HepG2 (cell line): Measurements from ENCODE around the gene RHBDD1. TPM values are rescaled to one million over a fixed set of nuclear protein-coding genes. Genes with fewer than 3 reads are reported as not detected.
A peak's percentile ranks its signal among the peaks of the same experiment; 100 is the strongest.

Source experiments
- FOXJ3 ChIP-seq: sonication (generic); formaldehyde crosslinking; IDR thresholded peaks from 2 replicates; pipeline ENCODE4 v1.4.0; 2020; ENCODE audit warnings: missing genetic modification reagents, mild to moderate bottlenecking, borderline replicate concordance
- HNF1A ChIP-seq, 2 experiments: sonication (generic) in 1 of 2; formaldehyde crosslinking in 1 of 2; IDR thresholded peaks; 2 replicates each; pipeline versions ENCODE4 v1.4.0 to v1.6.1; 2016 to 2020; ENCODE audit warnings: borderline replicate concordance in 1 of 2, low read depth in 1 of 2, mild to moderate bottlenecking in 1 of 2, missing genetic modification reagents in 1 of 2
- MEF2D ChIP-seq: sonication (generic); formaldehyde crosslinking; IDR thresholded peaks from 2 replicates; pipeline ENCODE4 v1.5.1; 2020; ENCODE audit warnings: mild to moderate bottlenecking, missing genetic modification reagents
- MEIS2 ChIP-seq: sonication (generic); formaldehyde crosslinking; IDR thresholded peaks from 2 replicates; pipeline ENCODE4 v1.9.0; 2021; ENCODE audit warnings: mild to moderate bottlenecking, missing genetic modification reagents
- NFYB ChIP-seq: sonication (generic); formaldehyde crosslinking; IDR thresholded peaks from 2 replicates; pipeline ENCODE4 v1.4.0; 2020; ENCODE audit warnings: missing genetic modification reagents
- PHB2 ChIP-seq: fragments of 450-650 bp; IDR thresholded peaks from 2 replicates; pipeline ENCODE4 v1.6.1; 2018; ENCODE audit not compliant: partially characterized antibody
- SSRP1 ChIP-seq: IDR thresholded peaks from 2 replicates; pipeline ENCODE4 v1.6.1; 2016; ENCODE audit warnings: control low read depth
- SYNCRIP ChIP-seq: fragments of 200-400 bp; formaldehyde crosslinking; IDR thresholded peaks from 2 replicates; pipeline ENCODE4 v1.6.1; 2018; ENCODE audit warnings: mild to moderate bottlenecking, low read depth, low read length; ENCODE audit not compliant: insufficient read depth
- TCF12 ChIP-seq, 2 experiments: fragments of 450-650 bp in 1 of 2; sonication (generic) in 1 of 2; formaldehyde crosslinking in 1 of 2; IDR thresholded peaks; 2 replicates each; pipeline versions ENCODE4 v1.6.1 to v1.8.0; 2017 to 2022; ENCODE audit warnings: antibody characterized with exemption in 1 of 2, mild to moderate bottlenecking in 1 of 2, missing genetic modification reagents in 1 of 2, moderate library complexity in 1 of 2
- ZHX2 ChIP-seq, 2 experiments: sonication (generic) in 1 of 2; formaldehyde crosslinking in 1 of 2; IDR thresholded peaks; 2 replicates each; pipeline versions ENCODE4 v1.6.1 to v1.9.0; 2014 to 2022; ENCODE audit warnings: antibody characterized with exemption in 1 of 2, borderline replicate concordance in 1 of 2, inconsistent platforms in 1 of 2, low read depth in 1 of 2, missing genetic modification reagents in 1 of 2
- ZNF530 ChIP-seq: sonication (generic); formaldehyde crosslinking; IDR thresholded peaks from 2 replicates; pipeline ENCODE4 v1.5.0; 2020; ENCODE audit warnings: low read depth, mild to moderate bottlenecking, missing genetic modification reagents
- ZUFSP ChIP-seq: sonication (generic); formaldehyde crosslinking; IDR thresholded peaks from 2 replicates; pipeline ENCODE4 v1.9.0; 2021; ENCODE audit warnings: missing genetic modification reagents, mild to moderate bottlenecking, borderline replicate concordance
- polyA plus RNA-seq, 8 experiments: library from polyadenylated mRNA; depleted of rRNA in 3 of 8; stranded (reverse) in 7 of 8; unstranded in 1 of 8; fragments of >200 nt; fragmentation: Illumina TruSeq in 4 of 8; extraction: Trizol in 4 of 8; gene quantifications; 2 replicates each; pipeline versions ENCODE4 v1.2.1 to v1.2.3, GENCODE V29; 2011 to 2016; ENCODE audit warnings: low read depth in 4 of 8, missing spikeins in 1 of 8, mixed read lengths in 1 of 8; ENCODE audit not compliant: insufficient read depth in 1 of 8
- total RNA-seq, 5 experiments: library from RNA; depleted of rRNA; stranded (reverse); fragments of >200 nt; fragmentation: Illumina TruSeq; extraction: Trizol; gene quantifications; 2 replicates each; pipeline ENCODE4 v1.2.3, GENCODE V29; 2016; ENCODE audit warnings: low read depth in 1 of 5

RHBDD1 gene
- total and polyA plus RNA-seq, 2 of the 13 experiments (the other 11 are each of a cell fraction or from before 2014, with no cell fraction given), result 8.2 to 9.5 TPM

- TF ChIP-seq ZHX2 (IDR thresholded peaks at IDR 0.05; ENCODE audit: low read depth) (no peak), ZHX2 (CRISPR knock-in tag; IDR thresholded peaks at IDR 0.05; ENCODE audit: borderline replicate concordance) (no peak; the same call in 1 of the 2 replicates), ZNF530 (CRISPR knock-in tag) (no peak), FOXJ3 (no peak), PHB2 (no peak), SYNCRIP (no peak), SSRP1 (CRISPR knock-in tag) (no peak), MEIS2 (CRISPR knock-in tag) (peak; percentile 64; the same call in 1 of the 2 replicates), TCF12 (IDR thresholded peaks at IDR 0.05) (no peak), TCF12 (CRISPR knock-in tag; IDR thresholded peaks at IDR 0.05) (no peak; the same call in 1 of the 2 replicates), NFYB (peak; percentile 93), ZUFSP (CRISPR knock-in tag) (no peak), HNF1A (IDR thresholded peaks at IDR 0.05; ENCODE audit: low read depth) (peak; percentile 81), HNF1A (CRISPR knock-in tag; IDR thresholded peaks at IDR 0.05; ENCODE audit: borderline replicate concordance) (peak; percentile 14; the same call in 1 of the 2 replicates), MEF2D (peak; percentile 55; the same call in 1 of the 2 replicates)
Observed at GRCh38 chr2:226800941-226801784, 34.7 kb upstream of the RHBDD1 start (continued).
